ENCODE measurements around the gene ARNT2. TPM values are rescaled to one million over a fixed set of nuclear protein-coding genes. Genes with fewer than 3 reads are reported as not detected.

The ARNT2 gene
- total RNA-seq, 1 experiment from 2014 or later = 7.0 TPM

DNA sequence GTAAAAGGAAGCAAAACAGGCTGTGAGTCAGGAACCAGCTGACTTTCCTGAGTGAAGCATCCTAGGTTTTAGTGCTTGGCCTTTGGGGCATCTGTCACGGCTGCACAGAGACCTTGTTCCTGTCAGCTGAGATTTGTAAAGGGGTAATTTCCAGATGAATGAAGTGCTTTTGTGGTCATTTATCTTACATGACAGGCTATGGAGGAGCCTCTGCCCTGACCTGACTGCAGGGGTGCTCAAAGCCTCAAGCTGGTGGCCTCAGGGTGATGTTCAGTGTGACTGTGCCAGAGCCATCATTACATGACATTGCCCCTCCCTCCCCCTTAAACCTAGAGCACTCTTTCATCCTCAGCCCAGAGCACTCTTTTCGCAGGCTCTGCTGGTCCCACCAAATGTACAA is 132.5 kb downstream of the ARNT2 start (continued):
- no peak for TF ChIP-seq CREB1 (CRISPR knock-in tag; IDR thresholded peaks at IDR 0.05)
- TF ChIP-seq CDX4 (CRISPR knock-in tag; IDR thresholded peaks at IDR 0.05; ENCODE audit: borderline replicate concordance) = no peak
- TF ChIP-seq MYBL2 (CRISPR knock-in tag; IDR thresholded peaks at IDR 0.05) = no peak

DNA sequence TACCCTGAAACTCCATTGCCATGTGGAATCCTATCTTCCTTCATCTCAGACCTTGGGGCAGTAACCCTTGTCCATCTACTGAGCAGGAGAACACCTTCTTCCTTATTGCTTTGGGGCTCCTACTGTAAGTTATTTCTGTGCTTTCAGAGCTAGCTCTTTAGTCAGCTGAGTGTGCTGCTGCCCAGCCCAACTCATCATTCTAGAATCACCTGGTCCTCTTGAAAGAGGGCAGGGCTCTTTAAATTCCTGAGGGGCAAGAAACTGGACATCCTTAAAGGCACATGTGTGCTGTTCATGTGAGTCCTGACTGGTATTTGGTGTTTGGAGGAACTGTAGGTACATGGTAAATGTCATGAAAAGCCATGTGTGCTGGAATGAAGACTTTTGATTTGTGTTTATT is 140.9 kb downstream of the ARNT2 start:
- Mint-ChIP-seq H3K27ac (no peak overlapping the region), H3K4me1 (no peaks in the 10 kb centered on the region), H3K36me3 (no peaks in the 10 kb centered on the region), H3K4me3 (no peak overlapping the region), H3K9me3 (peaks cover 8% of the 10 kb centered on the region; the same call in 1 of the 2 replicates), H3K27me3 (ENCODE audit: low read depth) (no peaks in the 10 kb centered on the region)
- TF ChIP-seq, protein P1, sequence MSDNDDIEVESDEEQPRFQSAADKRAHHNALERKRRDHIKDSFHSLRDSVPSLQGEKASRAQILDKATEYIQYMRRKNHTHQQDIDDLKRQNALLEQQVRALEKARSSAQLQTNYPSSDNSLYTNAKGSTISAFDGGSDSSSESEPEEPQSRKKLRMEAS (CRISPR knock-in tag; IDR thresholded peaks at IDR 0.05) = no peak
- TF ChIP-seq MLX (CRISPR knock-in tag; IDR thresholded peaks at IDR 0.05) = no peak
- TF ChIP-seq TP53 (CRISPR knock-in tag; IDR thresholded peaks at IDR 0.05) = no peak
- no peak for TF ChIP-seq PRRX2 (CRISPR knock-in tag; IDR thresholded peaks at IDR 0.05)
- TF ChIP-seq, protein P2, sequence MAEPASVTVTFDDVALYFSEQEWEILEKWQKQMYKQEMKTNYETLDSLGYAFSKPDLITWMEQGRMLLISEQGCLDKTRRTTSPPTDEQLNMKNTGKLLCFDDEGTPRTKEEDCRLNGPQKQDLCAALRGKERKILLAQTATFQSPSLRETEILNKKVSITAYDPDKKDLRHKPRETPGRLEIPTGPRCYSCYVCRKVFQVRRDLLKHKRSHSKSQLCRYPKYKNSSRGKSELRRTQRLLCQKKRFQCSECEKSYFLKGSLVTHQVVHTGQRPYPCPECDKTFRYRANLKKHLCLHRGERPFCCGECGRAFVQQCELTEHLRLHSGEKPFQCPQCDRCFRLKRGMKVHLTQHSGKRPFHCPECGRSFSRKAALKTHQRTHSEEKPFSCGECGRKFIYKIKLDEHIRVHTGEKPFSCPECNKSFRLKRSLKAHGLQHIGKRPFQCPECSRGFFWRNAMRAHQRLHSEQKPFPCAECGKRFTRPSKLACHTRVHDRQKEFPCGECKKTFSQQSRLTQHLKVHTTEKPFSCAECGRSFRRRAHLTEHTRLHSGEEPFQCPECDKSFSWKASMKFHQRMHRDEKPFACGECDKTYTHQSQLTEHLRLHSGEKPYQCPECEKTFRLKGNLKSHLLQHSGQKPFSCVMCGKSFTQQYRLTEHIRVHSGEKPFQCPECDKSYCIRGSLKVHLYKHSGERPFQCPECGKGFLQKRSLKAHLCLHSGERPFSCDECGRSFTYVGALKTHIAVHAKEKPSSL (CRISPR knock-in tag; conservative IDR thresholded peaks at IDR 0.05) = no peak
- no peak for TF ChIP-seq RORB (CRISPR knock-in tag; IDR thresholded peaks at IDR 0.05)
- TF ChIP-seq, protein P3, sequence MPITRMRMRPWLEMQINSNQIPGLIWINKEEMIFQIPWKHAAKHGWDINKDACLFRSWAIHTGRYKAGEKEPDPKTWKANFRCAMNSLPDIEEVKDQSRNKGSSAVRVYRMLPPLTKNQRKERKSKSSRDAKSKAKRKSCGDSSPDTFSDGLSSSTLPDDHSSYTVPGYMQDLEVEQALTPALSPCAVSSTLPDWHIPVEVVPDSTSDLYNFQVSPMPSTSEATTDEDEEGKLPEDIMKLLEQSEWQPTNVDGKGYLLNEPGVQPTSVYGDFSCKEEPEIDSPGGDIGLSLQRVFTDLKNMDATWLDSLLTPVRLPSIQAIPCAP (CRISPR knock-in tag; IDR thresholded peaks at IDR 0.05) = no peak
- no peak for TF ChIP-seq TCF7 (CRISPR knock-in tag; IDR thresholded peaks at IDR 0.05; ENCODE audit: low read depth)
- TF ChIP-seq, protein P4, sequence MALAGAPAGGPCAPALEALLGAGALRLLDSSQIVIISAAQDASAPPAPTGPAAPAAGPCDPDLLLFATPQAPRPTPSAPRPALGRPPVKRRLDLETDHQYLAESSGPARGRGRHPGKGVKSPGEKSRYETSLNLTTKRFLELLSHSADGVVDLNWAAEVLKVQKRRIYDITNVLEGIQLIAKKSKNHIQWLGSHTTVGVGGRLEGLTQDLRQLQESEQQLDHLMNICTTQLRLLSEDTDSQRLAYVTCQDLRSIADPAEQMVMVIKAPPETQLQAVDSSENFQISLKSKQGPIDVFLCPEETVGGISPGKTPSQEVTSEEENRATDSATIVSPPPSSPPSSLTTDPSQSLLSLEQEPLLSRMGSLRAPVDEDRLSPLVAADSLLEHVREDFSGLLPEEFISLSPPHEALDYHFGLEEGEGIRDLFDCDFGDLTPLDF (CRISPR knock-in tag; IDR thresholded peaks at IDR 0.05) = no peak
- TF ChIP-seq SOX15 (CRISPR knock-in tag; IDR thresholded peaks at IDR 0.05) = no peak
- TF ChIP-seq NR1H2 (CRISPR knock-in tag; IDR thresholded peaks at IDR 0.05) = no peak
- TF ChIP-seq, protein P5, sequence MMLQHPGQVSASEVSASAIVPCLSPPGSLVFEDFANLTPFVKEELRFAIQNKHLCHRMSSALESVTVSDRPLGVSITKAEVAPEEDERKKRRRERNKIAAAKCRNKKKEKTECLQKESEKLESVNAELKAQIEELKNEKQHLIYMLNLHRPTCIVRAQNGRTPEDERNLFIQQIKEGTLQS (CRISPR knock-in tag; conservative IDR thresholded peaks at IDR 0.05) = no peak
- TF ChIP-seq CDX4 (CRISPR knock-in tag; IDR thresholded peaks at IDR 0.05; ENCODE audit: borderline replicate concordance) = no peak
- TF ChIP-seq, protein P6, sequence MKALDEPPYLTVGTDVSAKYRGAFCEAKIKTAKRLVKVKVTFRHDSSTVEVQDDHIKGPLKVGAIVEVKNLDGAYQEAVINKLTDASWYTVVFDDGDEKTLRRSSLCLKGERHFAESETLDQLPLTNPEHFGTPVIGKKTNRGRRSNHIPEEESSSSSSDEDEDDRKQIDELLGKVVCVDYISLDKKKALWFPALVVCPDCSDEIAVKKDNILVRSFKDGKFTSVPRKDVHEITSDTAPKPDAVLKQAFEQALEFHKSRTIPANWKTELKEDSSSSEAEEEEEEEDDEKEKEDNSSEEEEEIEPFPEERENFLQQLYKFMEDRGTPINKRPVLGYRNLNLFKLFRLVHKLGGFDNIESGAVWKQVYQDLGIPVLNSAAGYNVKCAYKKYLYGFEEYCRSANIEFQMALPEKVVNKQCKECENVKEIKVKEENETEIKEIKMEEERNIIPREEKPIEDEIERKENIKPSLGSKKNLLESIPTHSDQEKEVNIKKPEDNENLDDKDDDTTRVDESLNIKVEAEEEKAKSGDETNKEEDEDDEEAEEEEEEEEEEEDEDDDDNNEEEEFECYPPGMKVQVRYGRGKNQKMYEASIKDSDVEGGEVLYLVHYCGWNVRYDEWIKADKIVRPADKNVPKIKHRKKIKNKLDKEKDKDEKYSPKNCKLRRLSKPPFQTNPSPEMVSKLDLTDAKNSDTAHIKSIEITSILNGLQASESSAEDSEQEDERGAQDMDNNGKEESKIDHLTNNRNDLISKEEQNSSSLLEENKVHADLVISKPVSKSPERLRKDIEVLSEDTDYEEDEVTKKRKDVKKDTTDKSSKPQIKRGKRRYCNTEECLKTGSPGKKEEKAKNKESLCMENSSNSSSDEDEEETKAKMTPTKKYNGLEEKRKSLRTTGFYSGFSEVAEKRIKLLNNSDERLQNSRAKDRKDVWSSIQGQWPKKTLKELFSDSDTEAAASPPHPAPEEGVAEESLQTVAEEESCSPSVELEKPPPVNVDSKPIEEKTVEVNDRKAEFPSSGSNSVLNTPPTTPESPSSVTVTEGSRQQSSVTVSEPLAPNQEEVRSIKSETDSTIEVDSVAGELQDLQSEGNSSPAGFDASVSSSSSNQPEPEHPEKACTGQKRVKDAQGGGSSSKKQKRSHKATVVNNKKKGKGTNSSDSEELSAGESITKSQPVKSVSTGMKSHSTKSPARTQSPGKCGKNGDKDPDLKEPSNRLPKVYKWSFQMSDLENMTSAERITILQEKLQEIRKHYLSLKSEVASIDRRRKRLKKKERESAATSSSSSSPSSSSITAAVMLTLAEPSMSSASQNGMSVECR (CRISPR knock-in tag; IDR thresholded peaks at IDR 0.05; ENCODE audit: borderline replicate concordance) = no peak
- no peak for TF ChIP-seq SMAD3 (CRISPR knock-in tag; IDR thresholded peaks at IDR 0.05; ENCODE audit: borderline replicate concordance)
- TF ChIP-seq NR3C1 (CRISPR knock-in tag; conservative IDR thresholded peaks at IDR 0.05; ENCODE audit: low read depth) = no peak
- no peak for TF ChIP-seq TEAD4 (CRISPR knock-in tag; IDR thresholded peaks at IDR 0.05)
- no peak for DNase-seq (ENCODE audit: low spot score)
- no peak for ATAC-seq
- POLR2A ChIA-PET = no interaction called here
- CTCF ChIA-PET = interaction anchor here (1.0 kb wide), 1 partner anchor 70 kb away, joined by 3 read pairs; no protein-coding TSS in a partner anchor
